NCI-H1105 (cell line): Measurements from ENCODE around the gene ATP6V0A4.
"Not testable (repeated sequence)": the region's sequence is repeated elsewhere in the genome, so short reads cannot be mapped to it uniquely, and the experiment has no call there.

ENCODE experiments used
- DNase-seq: peaks from one replicate; lab custom pipeline; 2025; lab: John Stamatoyannopoulos, UW

ATP6V0A4 gene

GRCh38 chr7:138750473-138750872 is 47.5 kb downstream of the ATP6V0A4 start:
- DNase-seq = no peak

- no peak for DNase-seq
These were observed 48.0 kb downstream of the ATP6V0A4 start for GRCh38 chr7:138749960-138750359.

- DNase-seq = no peak
These were observed 49.3 kb downstream of the ATP6V0A4 start for GRCh38 chr7:138748666-138749065.

- DNase-seq = no peak
These were observed 51.9 kb downstream of the ATP6V0A4 start for GRCh38 chr7:138746073-138746472.

- DNase-seq = no peak
These were observed 52.8 kb downstream of the ATP6V0A4 start for GRCh38 chr7:138745189-138745588.

- no peak for DNase-seq
These were observed 56.6 kb downstream of the ATP6V0A4 start for GRCh38 chr7:138741453-138741735.

GRCh38 chr7:138739859-138740258 is 58.1 kb downstream of the ATP6V0A4 start:
- no peak for DNase-seq

- peak; percentile 75 for DNase-seq
These were observed 59.3 kb downstream of the ATP6V0A4 start for GRCh38 chr7:138738551-138739335.

GRCh38 chr7:138738114-138738513 is 59.9 kb downstream of the ATP6V0A4 start:
- no peak for DNase-seq

GRCh38 chr7:138735399-138735798 is 62.6 kb downstream of the ATP6V0A4 start:
- no peak for DNase-seq

- DNase-seq = not testable (repeated sequence)
These were observed 66.3 kb downstream of the ATP6V0A4 start for GRCh38 chr7:138731733-138732132.

- no peak for DNase-seq
These were observed 68.6 kb downstream of the ATP6V0A4 start for GRCh38 chr7:138729444-138729843.

GRCh38 chr7:138727336-138728099 is 70.5 kb downstream of the ATP6V0A4 start:
- no peak for DNase-seq

- no peak for DNase-seq
These were observed 71.7 kb downstream of the ATP6V0A4 start for GRCh38 chr7:138726288-138726687.

GRCh38 chr7:138720286-138720685 is 77.7 kb downstream of the ATP6V0A4 start:
- no peak for DNase-seq

GRCh38 chr7:138716889-138717288 is 81.1 kb downstream of the ATP6V0A4 start:
- DNase-seq = no peak

GRCh38 chr7:138713191-138713590 is 84.8 kb downstream of the ATP6V0A4 start:
- no peak for DNase-seq

GRCh38 chr7:138712652-138713051 is 85.3 kb downstream of the ATP6V0A4 start:
- DNase-seq = no peak

- no peak for DNase-seq
These were observed 87.2 kb downstream of the ATP6V0A4 start for GRCh38 chr7:138710536-138711385.

GRCh38 chr7:138705167-138705566 is 92.8 kb downstream of the ATP6V0A4 start:
- DNase-seq = no peak

- DNase-seq = no peak
These were observed 96.5 kb downstream of the ATP6V0A4 start for GRCh38 chr7:138701537-138701923.

- DNase-seq = no peak
These were observed 97.0 kb downstream of the ATP6V0A4 start, which contains the start of gene SVOPL for GRCh38 chr7:138700857-138701536. Gene SVOPL, minus strand, starts transcription at chr7:138701362. Its CDS starts 22,317 bp downstream, at chr7:138679045.
